Measurements from ENCODE around the gene NSG2.

The NSG2 gene

DNA sequence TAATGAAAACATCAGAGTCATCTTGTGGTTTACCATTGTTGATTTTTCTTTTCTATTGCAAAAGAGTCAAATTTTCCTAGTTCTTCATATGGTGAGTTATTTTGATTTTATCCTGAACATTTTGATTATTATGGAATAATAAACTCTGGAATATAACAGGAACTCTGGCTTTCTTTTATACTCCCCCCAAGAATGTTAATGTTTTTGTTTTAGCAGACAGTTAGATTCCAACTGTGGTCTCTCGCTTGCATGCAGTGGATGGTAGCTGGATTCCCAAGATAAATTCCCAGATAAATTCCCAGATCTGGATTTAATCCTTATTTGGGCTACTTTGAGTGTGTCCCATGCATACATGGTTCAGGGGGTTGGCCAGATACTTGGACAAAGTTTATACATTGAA, 109.8 kb downstream of the NSG2 start:
- DNase-seq: no peak

DNA sequence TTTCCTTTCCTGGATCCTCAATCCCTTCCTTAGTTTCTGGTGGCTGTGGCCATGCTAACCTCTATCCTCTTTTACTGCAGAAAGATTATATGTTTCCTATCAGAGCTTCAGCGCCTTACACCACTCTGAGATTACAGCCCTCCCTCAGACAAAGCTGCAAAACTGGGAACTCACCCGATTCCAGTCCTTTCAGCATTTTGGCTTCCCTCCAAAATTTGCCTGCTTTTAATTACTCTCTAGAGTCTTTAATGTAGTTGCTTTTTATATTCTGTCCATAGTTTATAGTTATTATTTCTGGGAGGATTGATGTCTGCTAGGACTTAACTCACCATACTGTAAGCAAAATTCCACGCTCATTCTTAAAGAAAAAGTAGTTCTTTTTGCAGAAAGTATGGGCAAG, 110.2 kb downstream of the NSG2 start:
- no peak for DNase-seq

DNA sequence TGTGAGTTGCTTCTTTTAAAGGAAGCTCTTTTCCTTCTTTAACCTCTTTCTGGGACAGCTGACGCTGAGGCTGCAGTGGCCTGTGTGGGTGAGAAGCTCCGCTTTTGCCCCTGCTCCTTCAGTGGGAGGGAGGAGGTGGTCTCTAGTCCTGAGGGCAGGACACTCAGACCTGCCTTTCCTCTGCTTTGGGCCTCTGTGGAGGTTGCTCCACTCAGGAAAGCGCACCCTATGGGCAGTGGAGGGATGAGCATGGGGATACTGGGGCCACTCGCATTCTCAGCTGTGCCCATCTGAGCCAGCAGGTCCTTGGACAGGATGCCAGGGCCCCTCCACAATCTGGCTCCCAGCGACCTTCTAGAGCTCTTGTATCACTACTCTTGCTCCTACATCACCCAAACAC, 111.5 kb downstream of the NSG2 start:
- no peak for DNase-seq

Measured in NCI-H2171 (cell line).